Skeletal muscle satellite cell (primary cell): Measurements from ENCODE around the gene HPGDS.
A peak's percentile ranks its signal among the peaks of the same experiment; 100 is the strongest.
"Not testable (repeated sequence)": the region's sequence is repeated elsewhere in the genome, so short reads cannot be mapped to it uniquely, and the experiment has no call there.

Source experiments
- H3K27me3 ChIP-seq: 2 replicates; pipeline ENCODE4 v1.7.0; 2013; ENCODE audit warnings: low read length; ENCODE audit not compliant: control insufficient read depth, insufficient read depth
- H3K36me3 ChIP-seq: 2 replicates; pipeline ENCODE4 v1.7.0; 2013; ENCODE audit warnings: mild to moderate bottlenecking, control low read depth, low read length; ENCODE audit not compliant: insufficient read depth
- H3K4me1 ChIP-seq: 2 replicates; pipeline ENCODE4 v1.7.0; 2013; ENCODE audit warnings: low read length; ENCODE audit not compliant: control insufficient read depth, insufficient read depth
- H3K4me2 ChIP-seq: 2 replicates; pipeline ENCODE4 v1.7.0; 2013; ENCODE audit warnings: mild to moderate bottlenecking, low read length
- H3K4me3 ChIP-seq: 2 replicates; pipeline ENCODE4 v1.7.0; 2013; ENCODE audit warnings: low read length
- H3K9ac ChIP-seq: 2 replicates; pipeline ENCODE4 v1.7.0; 2013; ENCODE audit warnings: mild to moderate bottlenecking, low read depth, low read length, moderate library complexity
- H3K9me3 ChIP-seq: replicated peaks from 2 replicates; pipeline ENCODE4 v1.7.0; 2013; ENCODE audit warnings: mild to moderate bottlenecking, control low read depth, low read length

HPGDS gene

DNA sequence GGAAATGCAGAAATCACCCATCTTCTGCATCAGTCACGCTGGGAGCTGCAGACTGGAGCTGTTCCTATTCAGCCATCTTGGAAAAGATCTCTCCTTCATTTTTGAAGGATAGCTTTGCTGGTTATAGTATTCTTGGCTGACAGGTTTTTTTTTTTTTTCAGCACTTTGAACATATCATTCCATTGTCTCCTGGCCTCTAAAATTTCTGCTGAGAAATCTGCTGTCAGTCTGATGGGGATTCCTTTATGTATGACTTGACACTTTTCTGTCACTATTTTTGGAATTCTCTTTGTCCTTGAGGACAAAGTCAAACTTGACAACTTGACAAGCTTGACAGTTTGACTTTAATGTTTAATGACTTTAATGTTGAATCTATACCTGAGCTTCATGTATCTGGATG, 16.8 kb downstream of the HPGDS start:
- no peaks in the 10 kb centered on the region for H3K27me3 ChIP-seq
- H3K36me3 ChIP-seq, result no peaks in the 10 kb centered on the region
- H3K4me3 ChIP-seq, result no peak overlapping the region
- no peak overlapping the region for H3K4me2 ChIP-seq
- no peaks in the 10 kb centered on the region for H3K4me1 ChIP-seq
- no peak overlapping the region for H3K9ac ChIP-seq
- peaks cover 7% of the 10 kb centered on the region for H3K9me3 ChIP-seq

DNA sequence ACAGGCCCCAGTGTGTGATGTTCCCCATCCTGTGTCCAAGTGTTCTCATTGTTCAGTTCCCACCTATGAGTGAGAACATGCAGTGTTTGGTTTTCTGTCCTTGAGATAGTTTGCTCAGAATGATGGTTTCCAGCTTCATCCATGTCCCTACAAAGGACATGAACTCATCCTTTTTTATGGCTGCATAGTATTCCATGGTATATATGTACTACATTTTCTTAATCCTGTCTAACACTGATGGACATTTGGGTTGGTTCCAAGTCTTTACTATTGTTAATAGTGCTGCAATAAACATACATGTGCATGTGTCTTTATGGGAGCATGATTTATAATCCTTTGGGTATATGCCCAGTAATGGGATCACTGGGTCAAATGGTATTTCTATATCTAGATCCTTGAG, 22.7 kb downstream of the HPGDS start:
- not testable (repeated sequence) for H3K9me3 ChIP-seq, H3K4me3 ChIP-seq, H3K9ac ChIP-seq, H3K4me2 ChIP-seq, H3K36me3 ChIP-seq, H3K27me3 ChIP-seq, H3K4me1 ChIP-seq

DNA sequence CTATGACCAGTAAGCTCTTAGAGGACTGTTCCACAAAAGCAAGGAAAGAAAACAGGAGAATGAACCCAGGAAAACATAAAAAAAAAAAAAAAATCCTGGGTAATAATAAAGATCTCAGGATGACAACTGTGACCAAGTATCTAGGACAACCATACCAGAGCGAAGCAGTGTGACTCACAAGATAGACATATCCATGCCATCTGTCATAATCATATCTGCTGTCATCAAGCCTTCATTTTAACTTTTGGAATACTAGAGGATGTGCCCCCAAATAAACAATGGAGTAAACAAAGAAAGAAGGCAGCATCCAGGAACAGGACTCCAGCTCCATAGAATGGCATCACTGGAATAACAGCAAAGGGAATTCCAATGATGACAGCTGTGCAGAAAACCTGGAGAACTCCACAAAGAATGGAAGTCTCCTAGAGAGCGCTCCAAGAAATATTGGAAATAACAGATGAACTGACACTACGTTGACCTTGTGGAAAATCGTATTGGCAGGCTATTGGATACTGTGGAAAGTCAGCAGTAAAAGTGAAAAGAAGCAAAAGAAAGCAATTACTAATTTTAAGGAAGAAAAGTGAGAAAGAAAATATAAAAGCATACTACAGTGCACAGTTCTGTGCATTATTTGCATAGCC, 35.3 kb downstream of the HPGDS start:
- Histone ChIP-seq H3K9me3 (no peaks in the 10 kb centered on the region), H3K4me2 (peak overlapping the region; percentile 21), H3K9ac (peak overlapping the region; percentile 22), H3K36me3 (no peaks in the 10 kb centered on the region), H3K4me3 (no peak overlapping the region), H3K27me3 (no peaks in the 10 kb centered on the region), H3K4me1 (peaks cover 37% of the 10 kb centered on the region)

DNA sequence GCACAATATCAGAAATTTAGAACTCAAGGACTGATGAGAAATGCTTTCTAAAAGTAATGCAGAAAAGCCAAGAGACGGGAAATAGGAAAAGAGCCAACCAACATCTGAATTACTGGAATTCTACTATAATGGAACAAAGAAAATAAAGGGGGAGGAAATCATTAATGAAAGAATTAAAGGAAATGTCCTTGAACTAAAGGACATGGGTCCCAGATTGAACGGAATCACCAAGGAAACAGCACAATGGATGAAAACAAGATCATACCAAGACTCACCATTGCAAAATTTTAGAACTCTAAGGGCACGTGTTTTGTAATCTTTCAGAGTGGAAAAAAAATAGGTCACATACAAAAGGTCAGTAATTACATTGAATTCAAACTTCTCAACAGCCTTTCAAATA, 35.9 kb downstream of the HPGDS start:
- H3K4me1 ChIP-seq, result peaks cover 41% of the 10 kb centered on the region
- H3K4me3 ChIP-seq, result no peak overlapping the region
- H3K9me3 ChIP-seq, result no peaks in the 10 kb centered on the region
- H3K9ac ChIP-seq, result peak overlapping the region; percentile 22
- H3K27me3 ChIP-seq, result no peaks in the 10 kb centered on the region
- peak overlapping the region; percentile 21 for H3K4me2 ChIP-seq
- H3K36me3 ChIP-seq, result no peaks in the 10 kb centered on the region

DNA sequence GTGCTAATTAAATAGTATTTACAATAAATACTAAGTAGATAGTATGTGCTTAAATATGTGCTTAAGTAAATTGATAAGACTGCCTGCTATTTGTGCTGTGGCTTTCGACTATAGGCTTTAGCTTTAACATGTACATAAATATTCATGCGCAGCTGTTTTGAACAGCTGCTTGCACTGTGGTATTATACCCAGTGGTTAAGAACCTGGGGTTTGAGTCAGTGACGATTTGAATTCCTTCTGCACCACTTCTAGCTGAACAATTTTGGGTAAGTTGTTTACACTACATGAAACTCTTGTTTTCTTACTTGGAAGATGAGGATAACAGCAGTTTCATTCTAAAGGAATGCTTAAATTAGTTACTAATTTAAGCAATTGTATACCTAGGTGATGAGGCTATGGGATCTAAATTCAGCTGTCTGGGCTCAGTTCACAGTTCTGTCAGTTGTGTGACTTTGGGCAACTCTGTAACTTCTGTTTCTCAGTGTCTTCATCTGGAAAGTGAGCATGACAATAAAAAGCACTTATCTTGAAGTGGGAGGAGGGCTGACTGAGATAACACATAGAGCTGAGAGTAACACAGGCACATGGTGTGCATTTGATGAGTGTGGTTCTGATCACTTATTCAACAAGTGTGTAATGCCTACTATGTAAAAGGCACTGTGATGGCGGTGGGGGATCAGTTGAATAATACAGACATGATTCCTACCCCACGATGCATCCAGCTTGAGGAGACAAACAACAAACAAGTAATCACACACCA, 37.0 kb downstream of the HPGDS start:
- Histone ChIP-seq H3K36me3 (no peaks in the 10 kb centered on the region), H3K4me3 (no peak overlapping the region), H3K27me3 (no peaks in the 10 kb centered on the region), H3K9me3 (no peaks in the 10 kb centered on the region), H3K4me1 (peaks cover 41% of the 10 kb centered on the region), H3K9ac (peak overlapping the region; percentile 36), H3K4me2 (peak overlapping the region; percentile 6)

DNA sequence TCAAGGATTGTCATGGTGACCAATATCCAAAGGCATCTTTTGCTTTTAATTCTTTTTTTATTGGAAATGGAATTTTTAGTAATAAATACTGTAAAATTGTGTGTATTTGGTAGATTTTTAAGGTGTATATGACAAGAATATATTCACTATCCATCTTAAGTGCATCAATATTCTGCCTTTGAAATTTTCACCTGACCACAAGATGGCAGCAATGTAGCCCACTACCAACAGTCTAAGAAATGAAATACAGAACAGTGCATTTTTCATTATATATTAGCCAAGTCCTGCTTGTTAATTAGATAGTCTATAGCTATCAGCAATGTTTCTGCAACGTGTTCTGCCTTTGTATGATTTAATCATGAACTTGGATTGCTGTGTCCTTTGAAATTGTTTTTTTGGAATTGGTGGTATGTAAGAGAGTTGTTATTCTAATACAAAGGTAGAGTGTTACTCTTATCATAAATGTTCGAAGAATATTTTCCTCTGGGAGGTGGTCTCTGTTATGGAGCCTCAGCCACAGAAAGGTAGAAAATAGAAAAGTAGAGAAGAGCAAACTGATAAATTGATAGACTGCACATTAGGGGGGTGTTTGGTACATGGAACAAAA, 38.2 kb downstream of the HPGDS start:
- no peak overlapping the region for H3K4me3 ChIP-seq
- H3K4me2 ChIP-seq, result no peak overlapping the region
- H3K27me3 ChIP-seq, result no peaks in the 10 kb centered on the region
- H3K9ac ChIP-seq, result no peak overlapping the region
- H3K9me3 ChIP-seq, result no peaks in the 10 kb centered on the region
- H3K4me1 ChIP-seq, result peaks cover 41% of the 10 kb centered on the region
- H3K36me3 ChIP-seq, result no peaks in the 10 kb centered on the region

DNA sequence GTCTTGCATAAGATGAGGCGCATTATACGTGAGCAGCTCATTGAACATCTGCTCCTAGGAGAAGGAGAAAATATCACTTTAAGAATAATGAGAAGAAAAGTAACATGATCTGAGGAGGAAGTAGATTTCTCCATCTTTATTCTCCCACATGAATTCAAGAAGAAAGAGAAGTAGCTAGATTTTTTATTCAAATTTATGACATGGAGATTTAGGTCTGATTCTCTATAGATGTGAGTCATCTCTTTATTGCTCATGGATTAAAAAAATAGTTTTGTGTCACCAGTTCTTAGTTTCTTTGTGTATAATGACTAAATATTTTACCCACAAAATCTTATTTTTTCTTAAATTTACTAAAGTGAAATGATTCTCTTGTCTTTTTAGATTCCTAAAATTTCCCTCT, 40.4 kb downstream of the HPGDS start:
- H3K27me3 ChIP-seq, result no peaks in the 10 kb centered on the region
- H3K9me3 ChIP-seq, result no peaks in the 10 kb centered on the region
- H3K9ac ChIP-seq, result no peak overlapping the region
- H3K36me3 ChIP-seq, result no peaks in the 10 kb centered on the region
- H3K4me1 ChIP-seq, result peaks cover 37% of the 10 kb centered on the region
- no peak overlapping the region for H3K4me2 ChIP-seq
- H3K4me3 ChIP-seq, result no peak overlapping the region

DNA sequence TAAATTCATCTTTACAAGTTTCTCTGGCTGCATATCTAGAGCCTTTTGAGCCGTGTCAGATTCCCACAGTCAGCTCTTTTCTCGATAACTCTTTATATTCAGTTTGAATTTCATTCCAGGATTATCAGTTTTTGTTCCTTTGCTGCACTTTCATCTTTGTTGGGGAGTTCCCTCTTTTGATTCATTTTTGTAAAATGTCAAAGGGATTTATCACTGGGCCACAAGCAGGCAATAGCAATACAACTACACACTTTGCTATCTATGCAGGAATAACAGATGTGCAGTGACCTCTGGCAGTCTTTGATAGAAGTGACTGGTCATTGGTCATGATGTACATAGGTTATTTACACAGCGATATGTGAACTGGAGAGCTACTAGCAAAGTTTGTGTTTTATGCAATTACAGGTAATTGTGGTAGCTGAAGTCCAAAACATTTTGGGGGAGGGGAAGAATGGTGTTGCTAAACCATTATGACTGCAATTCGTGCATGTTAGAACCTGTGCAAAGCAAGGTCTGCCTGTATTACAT, 43.8 kb downstream of the HPGDS start:
- H3K4me2 ChIP-seq, result no peak overlapping the region
- H3K4me3 ChIP-seq, result no peak overlapping the region
- no peaks in the 10 kb centered on the region for H3K9me3 ChIP-seq
- H3K4me1 ChIP-seq, result peaks cover 14% of the 10 kb centered on the region
- no peaks in the 10 kb centered on the region for H3K36me3 ChIP-seq
- no peak overlapping the region for H3K9ac ChIP-seq
- H3K27me3 ChIP-seq, result no peaks in the 10 kb centered on the region

DNA sequence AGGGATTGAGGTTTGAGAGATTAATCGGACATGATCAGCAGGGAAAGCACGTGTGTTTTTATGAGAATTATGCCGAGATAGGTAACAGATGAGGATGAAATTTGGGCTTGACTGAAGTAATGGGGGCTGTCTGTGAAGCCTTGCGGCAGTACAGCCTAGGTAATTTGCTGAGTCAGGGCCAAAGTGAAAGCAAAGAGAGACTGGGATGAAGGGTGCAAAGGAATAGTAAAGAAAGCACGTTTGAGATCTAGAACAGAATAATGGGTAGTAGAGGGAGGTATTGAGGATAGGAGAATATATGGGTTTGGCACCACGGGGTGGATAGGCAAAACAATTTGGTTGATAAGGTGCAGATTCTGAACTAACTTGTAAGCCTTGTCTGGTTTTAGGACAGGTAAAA, 47.2 kb downstream of the HPGDS start:
- not testable (repeated sequence) for H3K4me2 ChIP-seq, H3K4me1 ChIP-seq, H3K4me3 ChIP-seq, H3K9ac ChIP-seq, H3K27me3 ChIP-seq, H3K9me3 ChIP-seq
- H3K36me3 ChIP-seq, result peaks cover 21% of the 10 kb centered on the region

DNA sequence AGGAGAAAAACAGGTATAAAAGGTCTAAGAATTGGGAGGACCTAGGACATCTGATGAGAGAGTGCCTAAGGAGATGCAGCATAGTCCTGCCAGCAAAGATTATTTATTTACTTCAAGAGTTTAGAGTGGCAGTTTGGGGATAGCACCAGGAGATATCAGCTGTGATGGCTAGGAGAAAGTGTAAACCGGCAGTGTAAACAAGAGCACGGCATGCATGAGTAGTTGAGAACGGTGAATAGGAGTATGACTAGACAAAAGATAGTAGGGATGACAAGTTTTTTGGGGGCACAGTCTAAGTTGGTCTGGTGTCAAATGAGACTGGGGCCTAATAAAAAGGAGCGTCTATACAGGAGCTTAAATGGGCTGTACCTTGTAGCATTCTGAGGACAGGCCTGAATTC, 48.7 kb downstream of the HPGDS start:
- H3K27me3 ChIP-seq, result not testable (repeated sequence)

DNA sequence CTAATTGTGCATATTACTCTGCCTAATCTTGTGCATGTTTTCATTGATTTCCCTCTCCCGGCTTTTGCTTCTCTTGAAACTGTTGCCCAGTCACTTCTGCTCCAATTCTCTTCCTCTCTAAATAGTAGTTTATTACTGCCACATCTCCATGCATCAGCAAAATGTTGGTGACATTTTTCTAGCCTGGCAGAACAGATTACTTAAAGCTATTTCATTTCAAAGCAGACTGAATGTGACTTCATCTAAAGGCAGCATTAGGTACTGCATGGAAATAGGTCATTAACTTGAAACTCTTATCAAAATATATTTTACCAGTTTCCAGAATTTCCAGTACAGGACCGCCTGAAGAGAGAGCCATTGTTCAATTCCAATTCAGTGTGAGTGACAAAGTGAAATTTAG, 52.4 kb downstream of the HPGDS start:
- no peaks in the 10 kb centered on the region for H3K27me3 ChIP-seq

More for the DNA sequence above, 48.7 kb downstream of the HPGDS start:
- H3K4me3 ChIP-seq, H3K9me3 ChIP-seq, H3K4me2 ChIP-seq, H3K4me1 ChIP-seq, H3K9ac ChIP-seq: not testable (repeated sequence)
- peaks cover 28% of the 10 kb centered on the region for H3K36me3 ChIP-seq

More for the DNA sequence above, 52.4 kb downstream of the HPGDS start:
- no peak overlapping the region for H3K4me2 ChIP-seq
- H3K36me3 ChIP-seq, result peaks cover 28% of the 10 kb centered on the region
- no peaks in the 10 kb centered on the region for H3K9me3 ChIP-seq
- no peak overlapping the region for H3K9ac ChIP-seq
- H3K4me1 ChIP-seq, result no peaks in the 10 kb centered on the region
- no peak overlapping the region for H3K4me3 ChIP-seq
